Measurements from ENCODE around the gene PBX3.
"Not testable (repeated sequence)": the region's sequence is repeated elsewhere in the genome, so short reads cannot be mapped to it uniquely, and the experiment has no call there.

PBX3 gene

GRCh38 chr9:125779220-125779565 is 32.0 kb downstream of the PBX3 start:
- DNase-seq = not testable (repeated sequence)

- DNase-seq = no peak
Measured at GRCh38 chr9:125782718-125783117, 35.5 kb downstream of the PBX3 start.

GRCh38 chr9:125784286-125785049 is 37.3 kb downstream of the PBX3 start:
- DNase-seq = no peak

- no peak for DNase-seq
Measured at GRCh38 chr9:125785248-125785751, 38.1 kb downstream of the PBX3 start.

GRCh38 chr9:125787715-125788114 is 40.5 kb downstream of the PBX3 start:
- DNase-seq = no peak

- DNase-seq = no peak
Measured at GRCh38 chr9:125789196-125789595, 42.0 kb downstream of the PBX3 start.

- DNase-seq = no peak
Measured at GRCh38 chr9:125794708-125795107, 47.5 kb downstream of the PBX3 start.

- DNase-seq = no peak
Measured at GRCh38 chr9:125795970-125796596, 48.9 kb downstream of the PBX3 start.

GRCh38 chr9:125797930-125798329 is 50.8 kb downstream of the PBX3 start:
- no peak for DNase-seq

- DNase-seq = no peak
Measured at GRCh38 chr9:125803526-125803925, 56.4 kb downstream of the PBX3 start.

- no peak for DNase-seq
Measured at GRCh38 chr9:125805057-125805456, 57.9 kb downstream of the PBX3 start.

- no peak for DNase-seq
Measured at GRCh38 chr9:125805586-125805985, 58.4 kb downstream of the PBX3 start.

- DNase-seq = no peak
Measured at GRCh38 chr9:125807079-125807478, 59.9 kb downstream of the PBX3 start.

- DNase-seq = no peak
Measured at GRCh38 chr9:125810161-125810560, 63.0 kb downstream of the PBX3 start.

GRCh38 chr9:125811002-125811401 is 63.8 kb downstream of the PBX3 start:
- no peak for DNase-seq

GRCh38 chr9:125812403-125812802 is 65.2 kb downstream of the PBX3 start:
- DNase-seq = no peak

- DNase-seq = no peak
Measured at GRCh38 chr9:125815568-125815967, 68.4 kb downstream of the PBX3 start.

- DNase-seq = no peak
Measured at GRCh38 chr9:125816321-125816720, 69.1 kb downstream of the PBX3 start.

- no peak for DNase-seq
Measured at GRCh38 chr9:125820100-125820804, 73.1 kb downstream of the PBX3 start.

GRCh38 chr9:125821078-125821477 is 73.9 kb downstream of the PBX3 start:
- DNase-seq = no peak

- no peak for DNase-seq
Measured at GRCh38 chr9:125822160-125822559, 75.0 kb downstream of the PBX3 start.

GRCh38 chr9:125822902-125823301 is 75.7 kb downstream of the PBX3 start:
- no peak for DNase-seq

- DNase-seq = not testable (repeated sequence)
Measured at GRCh38 chr9:125823874-125824406, 76.8 kb downstream of the PBX3 start.

GRCh38 chr9:125825762-125826161 is 78.6 kb downstream of the PBX3 start:
- no peak for DNase-seq

All from NCI-H2107 (cell line).